GM19025 (cell line): ENCODE results near the gene FREM3.
A peak's percentile ranks its signal among the peaks of the same experiment; 100 is the strongest.

Source experiments
- ATAC-seq: cut with Tn5 transposase; IDR thresholded peaks from one replicate; pipeline ENCODE4 v1.9.1; 2021; ENCODE audit warnings: mild to moderate bottlenecking, low read depth, moderate library complexity; ENCODE audit not compliant: unreplicated experiment

The FREM3 gene

DNA sequence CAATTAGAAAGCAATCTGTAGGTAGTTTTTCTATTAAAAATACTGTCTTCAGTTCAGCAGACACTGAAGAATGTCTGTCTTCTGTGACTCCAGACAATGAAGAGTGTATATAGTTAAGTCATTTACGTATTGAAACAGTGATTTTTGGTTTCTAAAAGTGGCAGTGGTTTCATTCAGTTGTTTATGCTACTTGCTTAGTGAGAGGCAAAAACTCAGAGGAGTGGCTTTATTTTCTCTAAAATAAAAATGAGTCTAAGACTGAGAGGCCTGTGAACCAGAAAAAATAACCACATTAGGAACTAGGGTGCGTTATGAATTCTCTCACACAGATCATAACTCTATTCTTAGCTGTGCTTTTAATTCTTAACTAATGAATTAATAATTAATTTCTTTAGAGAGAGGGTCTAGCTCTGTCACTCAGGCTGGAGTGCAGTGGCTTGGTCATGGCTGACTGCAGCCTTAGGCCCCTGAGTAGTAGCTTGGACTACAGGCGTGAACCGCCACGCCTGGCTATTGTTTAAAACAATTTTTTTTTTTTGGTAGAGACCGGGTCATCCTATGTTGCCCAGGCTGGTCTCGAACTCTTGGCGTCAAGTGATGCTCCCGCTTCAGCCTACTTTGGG is 31.4 kb downstream of the FREM3 start:
- ATAC-seq, result peak; percentile 93

DNA sequence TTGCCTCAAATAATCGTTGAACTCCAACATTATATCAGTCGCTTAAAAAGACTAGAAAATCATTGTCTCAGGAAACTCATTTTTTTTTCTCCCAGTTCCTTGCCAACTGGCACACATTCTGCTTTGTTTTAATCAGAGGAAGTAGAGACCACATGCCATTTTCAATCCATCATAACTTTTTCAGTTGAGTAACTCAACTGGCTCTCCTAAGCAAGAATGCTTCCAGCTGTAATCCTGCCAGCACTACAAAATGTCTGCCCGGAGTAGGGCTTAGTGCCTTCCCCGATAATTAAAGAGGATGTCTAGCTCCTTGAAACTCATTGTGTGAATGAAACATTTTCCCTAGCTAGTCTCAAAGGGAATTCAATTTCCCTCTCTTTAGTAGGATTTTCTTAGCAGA is 33.0 kb downstream of the FREM3 start:
- no peak for ATAC-seq

- ATAC-seq, result no peak
Observed at GRCh38 chr4:143658336-143658735, 42.1 kb downstream of the FREM3 start.

DNA sequence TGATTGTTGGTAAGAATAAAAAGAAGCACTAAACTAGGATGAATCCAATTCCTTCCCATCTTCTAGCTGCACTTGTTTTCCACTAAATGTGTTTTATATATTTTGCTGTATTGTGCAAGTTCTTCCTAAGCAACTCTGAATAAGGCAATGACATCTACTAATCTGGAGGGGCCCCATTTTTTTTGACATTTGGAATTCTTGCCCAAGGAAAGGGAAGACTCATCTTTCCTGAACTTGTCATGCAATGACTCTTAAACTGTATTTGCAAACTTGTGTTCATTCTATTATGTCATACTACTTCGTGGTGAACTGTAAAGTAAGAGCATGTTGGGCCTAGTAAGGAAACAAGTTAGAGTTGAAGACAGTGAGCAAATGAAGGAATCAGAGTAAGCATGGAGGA is 45.9 kb downstream of the FREM3 start:
- ATAC-seq, result no peak

DNA sequence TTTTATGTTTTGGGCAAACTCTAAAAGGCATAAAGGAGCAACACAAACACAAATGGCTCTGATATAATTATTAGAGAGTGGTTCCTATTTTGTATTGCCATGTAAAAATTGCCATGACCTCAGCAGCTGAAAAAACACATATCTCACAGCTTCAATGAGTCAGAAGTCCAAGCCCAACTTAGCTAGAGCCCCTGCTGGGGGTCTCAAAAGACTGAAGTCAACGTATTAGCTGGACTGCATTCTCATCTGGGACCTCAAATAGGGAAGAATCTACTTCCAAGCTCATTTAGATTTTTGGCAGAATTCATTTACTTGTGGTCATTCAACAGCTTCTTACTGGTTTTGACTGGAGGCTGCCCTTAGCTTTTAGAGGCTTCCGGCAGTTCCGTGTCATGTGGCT is 47.4 kb downstream of the FREM3 start:
- no peak for ATAC-seq

DNA sequence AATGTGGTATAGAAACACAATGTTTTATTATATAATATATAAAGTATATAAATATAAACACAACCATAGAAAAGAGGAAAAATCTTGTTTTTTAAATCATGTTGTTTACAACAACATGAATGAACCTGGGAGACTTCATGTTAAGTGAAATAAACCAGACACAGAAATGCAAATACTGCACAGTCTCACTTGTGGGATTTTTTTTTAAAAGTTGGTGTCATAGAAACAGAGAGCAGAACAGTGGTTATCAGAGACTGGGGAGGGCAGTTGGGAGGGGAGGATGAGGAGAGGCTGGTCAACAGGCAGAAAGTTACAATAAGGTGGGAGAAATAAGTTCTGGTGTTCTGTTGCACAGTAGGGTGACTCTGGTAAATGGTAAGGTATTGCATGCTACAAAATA is 57.1 kb downstream of the FREM3 start:
- no peak for ATAC-seq

DNA sequence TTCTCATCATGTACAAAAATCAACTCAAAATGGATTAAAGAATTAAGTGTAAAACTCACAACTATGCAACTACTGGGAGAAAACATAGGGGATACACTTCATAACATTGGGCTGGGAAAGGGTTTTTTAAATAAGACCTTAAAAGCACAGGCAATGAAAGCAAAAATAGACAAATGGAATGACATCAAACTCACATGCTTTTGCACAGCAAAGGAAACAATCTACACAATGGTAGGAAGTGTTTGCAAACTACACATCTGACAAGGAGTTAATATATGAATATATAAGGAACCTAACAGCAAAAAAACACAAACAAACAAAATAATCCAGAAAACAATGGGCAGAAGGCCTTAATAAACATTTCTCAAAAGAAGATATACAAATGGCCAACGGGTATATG is 57.9 kb downstream of the FREM3 start:
- no peak for ATAC-seq

GRCh38 chr4:143641361-143641760 is 59.1 kb downstream of the FREM3 start:
- no peak for ATAC-seq

DNA sequence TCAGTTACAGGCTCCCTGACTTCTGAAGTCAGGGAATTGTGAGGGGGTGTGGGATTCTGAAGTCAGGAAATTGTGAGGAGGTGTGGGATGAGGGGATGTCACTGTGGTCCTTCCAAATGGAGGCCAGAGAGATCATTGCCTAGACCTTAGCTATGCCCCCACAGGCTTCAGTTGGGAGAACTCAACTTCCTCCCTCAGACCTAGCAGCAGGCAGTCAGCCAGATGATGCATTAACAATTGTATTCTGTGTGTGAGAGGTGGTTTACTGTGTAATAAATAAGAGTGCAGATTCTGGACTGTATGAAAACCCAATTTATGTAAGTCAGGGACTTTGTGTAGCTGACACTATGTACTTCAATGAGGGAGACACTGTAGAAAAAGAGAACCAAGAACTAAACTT is 65.7 kb downstream of the FREM3 start:
- no peak for ATAC-seq

GRCh38 chr4:143633833-143634232 is 66.6 kb downstream of the FREM3 start:
- ATAC-seq, result no peak

DNA sequence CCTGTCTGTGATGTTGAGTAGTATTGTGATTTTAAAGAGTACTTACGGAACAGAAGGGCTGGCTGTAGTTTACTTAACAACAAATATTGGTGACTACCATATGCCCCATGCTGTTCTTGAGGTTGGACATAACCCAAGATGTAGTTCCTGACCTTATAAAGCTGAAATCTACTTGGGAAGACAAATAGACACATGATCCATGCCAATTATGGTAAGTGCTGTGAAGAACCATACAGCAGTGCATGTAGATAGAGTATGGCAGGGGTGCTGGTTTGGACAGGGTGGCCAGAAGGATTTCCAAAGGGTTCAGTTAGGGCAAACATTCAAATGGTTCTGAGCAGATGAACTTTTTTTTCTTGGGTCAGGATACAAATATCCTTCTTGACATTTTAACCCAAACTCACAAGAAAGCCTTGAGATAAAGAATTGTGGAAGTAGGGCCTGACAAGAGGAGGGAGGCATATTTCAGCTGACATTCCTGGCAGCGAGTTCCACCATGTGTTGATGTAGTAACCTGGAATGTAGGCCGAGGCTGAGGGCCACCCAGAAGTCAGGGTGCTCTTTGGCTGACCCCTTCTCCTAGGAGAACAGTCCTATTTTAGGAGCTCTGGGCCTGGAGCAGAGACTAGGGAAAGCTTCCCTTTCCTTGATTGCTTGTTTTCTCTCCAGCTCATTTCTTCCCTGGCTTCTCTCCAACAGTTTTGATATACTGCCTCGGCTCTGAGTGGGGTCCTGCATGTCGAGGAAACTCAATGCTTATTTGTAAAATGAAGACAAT is 74.2 kb downstream of the FREM3 start:
- ATAC-seq, result no peak

DNA sequence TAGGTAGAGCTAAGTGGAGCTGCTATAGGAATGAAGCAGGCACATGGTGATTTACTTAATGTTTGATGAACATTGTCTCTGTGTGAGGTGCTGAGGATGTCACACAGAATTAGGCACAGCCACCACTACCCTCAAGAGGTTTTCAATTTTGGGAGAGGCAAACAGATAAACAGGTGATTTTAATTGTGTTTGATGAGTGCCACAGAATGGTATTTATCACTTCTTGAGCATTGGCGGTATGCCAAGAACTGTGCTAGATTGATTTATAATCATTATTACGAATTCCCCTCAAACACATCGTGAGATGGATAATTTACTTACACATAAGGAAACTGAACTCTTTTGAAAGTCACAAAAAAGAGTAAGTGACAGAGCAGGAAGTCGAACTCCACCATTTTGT is 74.8 kb downstream of the FREM3 start:
- no peak for ATAC-seq

- no peak for ATAC-seq
Observed at GRCh38 chr4:143623896-143624295, 76.6 kb downstream of the FREM3 start.

DNA sequence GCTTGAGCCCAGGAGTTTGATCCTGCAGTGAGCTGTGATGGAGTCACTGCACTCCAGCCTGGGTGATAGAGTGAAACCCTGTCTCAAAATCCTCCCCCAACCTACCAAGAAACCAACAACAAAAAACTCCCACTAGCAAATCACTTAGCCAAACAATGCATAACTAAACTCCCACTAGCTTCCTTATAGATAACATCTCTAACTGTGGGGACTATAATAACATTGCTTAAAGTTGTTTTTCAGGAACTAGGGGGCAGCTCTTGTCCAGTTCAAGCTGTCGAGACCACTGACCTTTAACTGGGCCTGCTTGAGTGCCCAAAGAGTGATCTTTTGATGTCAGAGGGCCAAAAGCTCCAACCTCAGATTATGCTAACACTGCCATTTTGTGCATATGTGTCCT is 81.7 kb downstream of the FREM3 start:
- no peak for ATAC-seq

- ATAC-seq, result no peak
Observed at GRCh38 chr4:143617994-143618679, 82.3 kb downstream of the FREM3 start.

DNA sequence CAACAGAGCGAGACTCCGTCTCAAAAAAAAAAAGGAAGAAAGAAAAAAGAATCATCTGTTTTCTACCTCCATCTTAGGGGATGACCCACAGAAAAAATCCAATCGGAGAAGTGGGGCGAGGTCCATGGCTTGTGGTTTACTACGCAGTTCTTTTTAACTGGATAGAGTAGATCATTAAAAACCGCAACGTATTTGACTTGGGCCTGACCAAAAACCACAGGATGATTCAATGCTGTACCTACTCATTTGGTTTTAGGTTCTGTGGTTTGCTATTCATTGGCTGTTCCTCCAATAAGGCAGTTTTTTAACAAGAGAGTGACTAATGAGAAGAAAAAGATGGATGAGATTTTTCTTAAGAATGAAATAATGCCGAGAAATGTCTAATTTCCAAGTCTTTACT is 83.7 kb downstream of the FREM3 start:
- ATAC-seq, result peak; percentile 83

- no peak for ATAC-seq
Observed at GRCh38 chr4:143609492-143609891, 91.0 kb downstream of the FREM3 start.

- ATAC-seq, result no peak
Observed at GRCh38 chr4:143606480-143606879, 94.0 kb downstream of the FREM3 start.

DNA sequence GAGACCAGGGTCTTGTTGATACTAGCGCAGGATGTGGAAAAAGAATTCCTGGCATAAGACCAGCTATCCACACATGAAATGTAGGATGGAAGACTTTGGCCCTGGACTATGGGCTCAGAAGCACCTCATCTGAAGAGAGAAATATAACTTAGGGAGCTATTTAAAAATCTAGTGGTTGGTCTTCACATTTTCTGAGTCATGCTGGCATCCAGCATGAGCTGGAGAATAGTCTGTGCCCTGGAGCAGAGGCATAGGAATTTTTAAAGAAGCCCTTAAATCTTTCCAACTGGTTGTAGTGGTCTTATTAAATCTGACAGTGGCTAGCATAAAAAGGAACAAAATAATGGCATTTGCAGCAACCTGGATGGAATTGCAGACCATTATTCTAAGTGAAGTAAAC is 100.6 kb downstream of the FREM3 start:
- ATAC-seq, result no peak

GRCh38 chr4:143598816-143599215 is 101.7 kb downstream of the FREM3 start:
- ATAC-seq, result no peak

DNA sequence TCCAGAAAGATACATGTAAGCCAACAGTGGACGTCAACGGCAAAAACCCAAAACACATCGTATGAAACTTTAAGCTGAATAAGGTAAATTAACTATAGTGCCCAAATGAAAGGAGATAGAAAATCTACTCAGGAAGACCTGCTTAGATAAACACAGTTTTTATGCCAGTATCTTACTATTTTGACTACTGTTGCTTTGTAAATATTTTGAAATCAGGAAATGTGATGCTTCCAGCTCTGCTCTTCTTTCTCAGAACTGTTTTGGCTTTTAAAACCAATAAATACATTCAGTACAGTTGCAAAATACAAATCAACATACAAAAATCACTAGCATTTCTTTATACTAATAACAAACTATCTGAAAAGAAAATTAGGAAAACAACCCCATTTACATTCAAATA is 103.2 kb downstream of the FREM3 start:
- ATAC-seq, result no peak

DNA sequence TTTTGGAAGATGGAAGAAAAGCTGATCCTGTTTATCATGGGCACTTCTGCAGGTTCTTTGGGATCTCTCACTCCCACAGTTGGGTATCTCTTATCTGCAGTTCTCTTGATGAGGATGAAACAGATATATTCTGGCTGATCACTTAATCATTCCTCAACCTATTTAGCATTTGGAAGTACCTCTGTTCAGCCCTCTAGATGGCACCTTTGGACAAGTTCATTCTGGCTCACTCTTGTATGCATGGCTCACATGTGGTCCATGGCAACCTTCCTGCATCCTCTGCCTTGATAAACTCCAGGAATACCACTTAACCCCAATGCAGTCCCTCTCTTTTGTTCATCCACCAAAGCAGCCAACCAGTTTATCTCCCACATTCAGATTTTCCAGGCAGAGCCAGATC is 112.8 kb downstream of the FREM3 start:
- no peak for ATAC-seq
